HG02588 (cell line): ENCODE measurements around the gene CFAP251.
"Not testable (repeated sequence)": the region's sequence is repeated elsewhere in the genome, so short reads cannot be mapped to it uniquely, and the experiment has no call there.

ENCODE experiments used
- ATAC-seq: cut with Tn5 transposase; IDR thresholded peaks from one replicate; pipeline ENCODE4 v1.9.1; 2021; ENCODE audit warnings: mild to moderate bottlenecking, moderate library complexity; ENCODE audit not compliant: unreplicated experiment

The CFAP251 gene

DNA sequence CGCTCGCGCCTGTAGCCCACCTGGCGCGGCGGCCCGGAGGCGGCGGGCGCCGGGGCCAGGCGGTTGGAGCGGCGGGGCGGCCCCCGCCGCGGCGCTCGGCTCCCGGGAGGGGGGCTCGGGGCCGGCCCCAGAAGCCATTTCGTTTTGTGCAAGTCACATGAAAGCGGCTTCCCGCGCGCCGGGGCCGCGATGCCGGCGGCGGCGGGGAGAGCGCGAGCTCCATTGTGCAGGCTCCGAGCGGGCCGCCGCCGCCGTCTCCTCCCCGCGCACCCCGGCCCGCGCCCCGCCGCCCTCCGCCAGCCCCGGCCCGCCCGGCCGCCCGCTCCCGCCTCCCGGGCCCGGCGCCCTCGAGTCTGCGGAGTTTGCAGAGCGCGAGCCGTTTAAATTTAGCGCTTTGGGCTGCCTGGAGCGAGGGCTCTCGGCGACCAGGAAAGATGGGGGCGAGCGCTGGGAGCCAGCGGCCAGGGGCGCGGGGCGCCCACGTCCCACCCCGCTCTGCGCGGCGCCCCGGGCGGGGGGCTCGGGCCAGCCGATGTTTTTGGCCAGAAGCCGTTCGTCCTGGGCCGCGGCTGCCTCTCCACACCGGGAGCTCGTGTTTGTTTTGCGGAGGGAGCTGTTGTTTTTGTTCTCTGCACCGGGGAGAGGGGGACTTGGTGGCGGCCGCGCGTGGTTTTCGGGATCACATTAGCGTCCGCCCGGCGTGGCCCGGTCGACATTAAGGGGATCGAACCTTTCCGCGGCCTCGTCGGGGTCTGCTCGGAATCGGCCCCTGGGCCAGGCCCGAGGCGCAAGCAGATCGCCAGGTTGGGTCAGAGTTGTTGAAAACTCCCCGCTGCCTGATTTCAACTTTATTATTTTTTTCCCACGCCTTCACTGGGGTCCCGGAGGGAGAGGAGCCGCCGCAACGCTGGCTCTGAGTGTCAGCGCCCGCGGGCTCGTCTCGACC is 104.3 kb downstream of the CFAP251 start:
- ATAC-seq = peak; percentile 29

DNA sequence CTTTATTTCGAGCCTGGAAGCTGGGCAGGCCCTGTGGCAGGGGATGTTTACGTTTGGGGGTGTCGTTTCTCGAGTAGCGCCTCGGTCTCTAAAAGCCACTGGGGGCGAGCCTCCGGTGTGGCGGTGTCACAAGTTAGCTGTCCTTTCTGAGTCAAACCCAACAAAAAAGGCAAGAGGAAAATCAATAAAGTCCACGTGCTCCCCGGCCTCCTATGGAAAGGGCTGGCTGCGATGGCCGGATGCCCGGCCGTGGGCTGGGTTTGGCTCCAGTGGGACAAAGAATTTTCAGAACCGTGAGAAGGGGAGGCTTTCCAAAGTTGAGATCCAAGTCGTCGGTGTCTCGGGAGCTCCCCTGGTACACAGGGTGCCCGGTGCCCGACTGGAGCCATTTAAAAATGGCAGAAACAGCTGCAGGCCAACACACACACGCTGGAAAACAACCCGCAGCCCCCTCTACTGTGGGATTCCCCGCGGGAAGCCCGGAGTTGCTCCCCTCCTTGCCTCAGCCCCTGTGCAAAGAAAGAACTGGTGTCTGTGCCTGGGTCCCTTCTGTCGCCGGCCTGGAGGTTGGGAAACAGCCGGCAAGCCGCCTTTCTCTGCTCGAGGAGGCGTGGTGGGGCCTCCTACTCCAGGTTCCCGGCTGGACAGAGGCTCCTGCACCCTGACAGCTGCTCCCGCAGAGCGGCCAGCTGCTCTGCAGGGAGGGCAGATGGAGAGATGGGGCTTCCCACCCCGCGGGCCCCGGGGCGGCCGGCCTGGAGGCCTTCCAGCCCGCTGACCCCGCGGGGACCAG is 105.1 kb downstream of the CFAP251 start:
- no peak for ATAC-seq

DNA sequence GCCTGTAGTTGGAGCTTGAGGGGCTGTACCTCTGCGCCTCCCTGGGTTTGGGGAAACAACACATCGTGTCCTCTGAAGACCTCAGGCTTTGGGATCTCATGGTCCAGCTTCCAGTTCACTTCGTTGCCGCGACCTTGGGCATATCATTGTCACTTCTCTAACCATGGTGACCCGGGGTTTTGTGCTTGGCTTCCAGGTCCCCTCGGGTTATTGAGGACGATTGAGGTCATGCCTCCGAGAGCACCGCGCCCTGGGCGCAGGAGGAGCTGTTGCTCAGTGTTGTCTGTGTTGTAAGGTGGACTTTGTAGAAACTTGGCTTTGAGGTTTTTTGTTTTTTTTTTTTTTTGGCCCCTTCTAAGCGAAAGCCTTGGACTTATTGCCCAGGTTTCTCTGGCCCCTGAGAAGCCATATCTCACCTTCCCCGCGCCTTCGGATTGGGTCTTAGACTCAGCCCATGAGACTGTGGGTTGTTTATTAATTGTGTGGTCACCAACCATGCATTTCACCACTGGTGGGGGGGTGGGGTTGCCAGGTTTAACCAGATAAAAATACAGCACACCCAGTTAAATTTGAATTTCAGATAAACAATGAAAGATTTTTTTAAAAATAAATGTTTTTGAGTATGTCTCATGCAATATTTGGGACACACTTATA is 105.9 kb downstream of the CFAP251 start:
- no peak for ATAC-seq

DNA sequence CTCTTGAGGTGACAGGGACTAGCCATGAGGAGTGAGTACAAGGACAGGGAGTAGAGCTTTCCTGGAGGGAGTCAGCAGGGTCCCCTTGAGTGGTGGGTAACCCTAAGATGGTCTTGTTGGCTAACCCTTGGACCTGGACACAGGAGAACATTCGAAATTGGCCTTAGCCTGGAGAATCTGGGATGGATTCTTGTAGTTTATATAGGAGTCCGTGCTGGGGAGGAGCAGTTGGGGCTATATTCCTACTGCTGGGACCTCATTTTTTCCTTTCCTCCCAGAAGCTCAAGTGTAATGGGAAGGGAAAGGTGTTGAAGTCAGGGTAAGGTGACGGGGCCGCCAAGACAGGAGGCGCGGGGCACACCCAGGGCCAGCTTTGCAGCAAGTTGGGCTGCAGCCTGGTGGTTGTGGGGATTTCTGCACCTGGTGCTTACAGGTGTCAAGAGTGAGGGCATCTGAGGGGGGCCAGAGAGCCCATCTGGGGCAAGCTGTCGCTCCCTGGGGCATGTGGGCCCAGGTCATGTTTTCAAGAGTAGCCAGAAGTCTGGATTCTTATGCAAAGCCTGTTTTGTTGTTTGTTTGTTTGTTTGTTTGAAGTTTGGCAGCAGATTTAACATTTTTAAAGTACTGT is 108.4 kb downstream of the CFAP251 start:
- no peak for ATAC-seq

DNA sequence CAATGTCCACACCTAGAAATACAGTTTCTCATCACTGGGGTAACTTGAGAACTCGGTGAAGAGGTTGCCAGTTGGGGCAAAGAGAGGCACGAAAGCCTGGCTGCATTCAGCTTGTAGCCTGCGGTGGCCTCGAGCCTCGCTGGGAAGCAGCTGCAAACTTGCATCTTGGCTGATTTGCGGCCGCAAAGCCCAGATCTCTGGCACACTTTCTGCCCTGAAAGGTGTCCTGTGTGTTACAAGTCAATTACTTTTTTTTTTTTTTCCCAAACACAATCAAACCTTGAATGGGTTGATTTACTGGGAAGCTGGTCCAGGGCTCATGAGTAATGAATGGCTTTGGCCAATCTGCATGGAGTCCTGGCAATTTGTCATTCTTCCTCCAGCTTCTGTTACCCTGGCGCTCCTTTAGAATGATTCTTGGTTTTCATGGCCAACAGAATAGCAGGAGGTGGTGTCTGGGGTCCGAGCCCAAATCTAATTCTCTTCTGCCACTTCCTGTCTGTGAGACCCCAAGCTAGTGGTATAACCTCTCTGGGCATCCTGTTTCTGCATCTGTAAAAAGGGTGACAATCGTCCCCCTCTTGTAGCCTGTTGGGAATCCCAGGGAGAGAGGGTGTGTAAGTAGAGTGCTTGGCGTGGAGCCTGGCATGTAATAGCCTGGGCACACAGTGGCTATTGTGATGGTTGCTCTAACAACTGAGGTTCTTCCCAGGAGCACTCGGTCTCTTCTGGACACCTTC is 109.9 kb downstream of the CFAP251 start:
- no peak for ATAC-seq

DNA sequence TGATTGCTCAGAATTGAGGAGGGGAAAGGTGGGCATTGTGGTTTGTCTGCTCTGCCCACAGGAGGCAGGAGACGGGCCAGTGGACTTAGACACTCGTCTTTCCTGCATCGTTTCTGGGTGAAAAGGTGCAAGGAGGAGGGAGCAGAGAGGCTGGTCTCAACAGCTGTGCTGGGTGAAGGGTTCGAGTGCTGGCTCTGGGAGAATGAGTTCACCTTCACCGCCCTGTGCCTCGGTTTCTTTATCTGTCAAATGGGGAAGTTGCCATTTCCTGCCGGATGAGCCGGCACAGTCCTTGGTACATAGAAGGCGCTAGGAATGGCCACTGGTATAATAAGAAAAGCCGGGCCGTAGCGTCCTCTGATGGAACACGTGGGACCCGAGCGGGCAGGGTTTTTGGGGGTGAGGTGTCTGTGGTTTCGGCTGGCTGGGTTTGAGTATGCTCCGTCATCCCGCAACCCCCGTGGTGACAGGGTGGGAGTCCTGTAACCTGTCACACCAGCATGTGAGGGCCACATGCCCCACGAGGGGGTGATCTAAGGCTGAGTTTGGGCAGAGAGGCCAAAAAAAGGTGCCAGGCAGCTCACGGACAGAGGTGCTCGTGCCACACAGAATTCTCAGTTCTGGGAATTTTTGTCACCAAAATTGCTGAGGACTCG is 110.6 kb downstream of the CFAP251 start:
- no peak for ATAC-seq

DNA sequence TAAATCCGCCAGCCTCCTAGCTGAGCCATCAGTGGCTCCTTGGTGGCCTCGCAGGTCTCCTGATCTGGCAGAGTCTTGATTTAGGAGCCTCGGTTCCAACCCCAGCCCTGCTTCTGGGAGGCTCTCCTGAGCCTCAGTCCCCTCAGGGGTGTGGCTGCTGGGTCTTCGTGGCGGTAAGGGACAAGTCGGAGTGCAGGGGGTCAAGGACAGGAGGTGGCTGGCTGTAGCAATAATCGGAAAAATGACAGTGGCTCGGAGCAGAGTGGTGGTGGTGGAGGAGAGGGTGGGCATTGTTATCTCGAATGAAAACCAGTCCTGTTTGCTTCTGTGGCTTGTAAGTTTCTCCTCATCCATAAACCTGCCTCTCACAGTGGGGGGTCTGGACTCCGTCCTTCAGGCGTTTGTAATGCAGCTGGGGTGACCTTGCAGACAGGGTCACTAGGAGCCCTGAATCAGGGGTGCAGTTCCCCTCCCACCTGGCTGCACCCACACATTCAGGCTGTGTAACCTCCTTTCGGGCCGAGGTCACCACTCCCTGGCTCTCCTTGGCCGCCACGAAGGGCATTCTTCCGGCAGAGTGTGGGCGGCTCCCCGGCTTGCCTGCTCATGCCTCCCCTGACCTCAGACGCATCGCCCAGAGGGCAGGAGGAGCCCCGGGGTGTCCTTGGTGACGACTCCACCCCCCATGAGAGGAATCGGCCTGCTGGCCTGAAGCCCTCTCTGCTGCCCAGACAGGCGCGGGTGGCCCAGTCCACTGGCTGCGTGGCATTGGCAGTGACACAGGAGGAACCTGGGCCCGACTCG is 111.4 kb downstream of the CFAP251 start:
- ATAC-seq = no peak

DNA sequence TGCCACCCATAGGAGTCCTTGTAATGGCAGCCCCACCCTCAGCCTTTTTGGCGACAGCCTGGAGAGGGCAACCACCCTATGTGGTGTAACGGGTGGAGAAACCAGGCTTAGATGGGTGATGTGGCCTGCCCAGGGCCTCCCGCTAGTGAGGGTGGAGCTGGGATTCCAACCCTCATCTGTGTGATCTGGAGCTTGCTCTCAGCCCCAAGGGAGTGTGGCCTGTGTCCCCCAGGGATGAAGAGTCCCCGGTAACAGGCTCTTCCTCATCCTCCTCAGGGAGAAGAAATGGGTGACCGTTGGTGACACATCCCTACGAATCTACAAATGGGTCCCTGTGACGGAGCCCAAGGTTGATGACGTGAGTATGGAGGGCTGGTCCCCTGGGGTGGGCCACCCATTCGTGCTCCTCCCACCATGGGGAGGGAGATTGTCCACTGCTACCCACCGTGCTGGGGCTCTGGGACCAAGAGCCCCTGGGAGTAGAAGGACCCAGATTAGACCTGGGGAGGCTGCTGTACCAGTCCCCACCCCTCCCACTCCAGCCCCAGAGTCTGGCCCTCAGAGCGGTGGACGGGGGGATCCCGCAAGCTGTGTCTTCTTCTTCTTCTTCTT is 112.1 kb downstream of the CFAP251 start:
- ATAC-seq = no peak

DNA sequence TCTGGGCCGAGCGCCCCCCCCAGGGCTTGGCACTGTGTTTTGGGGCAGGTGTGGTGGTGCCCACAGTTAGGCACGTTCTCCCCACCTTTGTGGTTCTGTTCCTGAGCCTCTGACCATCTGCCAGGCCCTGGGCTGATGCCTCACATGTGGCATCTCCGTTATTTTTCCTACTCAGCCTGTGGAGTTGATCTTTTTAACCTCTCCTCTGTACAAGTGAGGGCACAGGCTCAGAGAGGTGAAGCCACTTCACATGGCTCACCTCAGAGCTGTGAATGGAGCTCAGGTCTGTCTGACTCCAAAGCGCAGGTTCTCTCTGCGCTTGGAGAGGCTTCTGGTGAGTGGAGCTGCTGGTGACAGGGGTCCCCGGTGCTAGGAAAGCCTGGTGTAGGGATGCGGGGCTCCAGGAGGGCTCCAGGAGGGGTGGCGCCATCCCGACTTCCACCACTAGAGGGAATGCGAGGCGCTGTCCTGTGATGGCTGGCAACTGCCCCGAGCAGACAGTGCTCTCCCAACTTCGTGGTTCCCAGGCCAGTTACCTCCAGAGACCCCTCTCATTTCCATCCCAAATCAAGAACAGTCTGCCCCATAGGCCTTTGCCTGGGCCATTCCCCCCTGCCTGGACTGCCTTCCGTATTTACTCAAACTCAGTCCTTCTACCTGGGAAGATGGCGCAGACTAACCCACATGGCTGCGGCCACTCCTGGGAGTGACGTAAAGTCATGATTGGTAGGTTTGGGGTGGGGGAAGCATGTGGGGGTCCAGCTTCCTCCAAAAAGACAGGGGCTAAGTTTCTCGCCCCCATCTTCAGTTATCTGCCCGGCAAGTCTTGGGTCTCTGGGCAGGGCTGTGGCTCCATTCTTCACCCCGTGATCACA is 113.2 kb downstream of the CFAP251 start:
- ATAC-seq = no peak

DNA sequence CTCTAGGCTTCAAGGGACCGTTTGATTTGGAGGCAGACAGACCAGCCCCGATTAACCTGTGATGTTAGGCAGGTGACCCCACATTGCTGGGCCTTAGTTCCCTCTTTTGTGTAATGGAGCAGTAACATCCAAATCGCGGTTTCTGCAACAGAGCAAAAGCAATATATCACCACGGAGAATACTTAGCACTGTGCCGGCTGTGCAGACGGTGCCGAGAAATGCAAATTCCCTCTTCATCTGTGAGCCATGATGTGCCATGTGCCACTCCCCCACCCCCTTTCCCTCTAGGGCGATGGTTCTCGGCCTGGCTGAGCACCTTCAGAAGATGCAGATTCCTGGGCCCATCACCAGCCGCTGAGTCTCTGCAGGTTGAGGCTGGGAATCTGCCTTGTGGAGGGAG is 114.2 kb downstream of the CFAP251 start:
- ATAC-seq = no peak

DNA sequence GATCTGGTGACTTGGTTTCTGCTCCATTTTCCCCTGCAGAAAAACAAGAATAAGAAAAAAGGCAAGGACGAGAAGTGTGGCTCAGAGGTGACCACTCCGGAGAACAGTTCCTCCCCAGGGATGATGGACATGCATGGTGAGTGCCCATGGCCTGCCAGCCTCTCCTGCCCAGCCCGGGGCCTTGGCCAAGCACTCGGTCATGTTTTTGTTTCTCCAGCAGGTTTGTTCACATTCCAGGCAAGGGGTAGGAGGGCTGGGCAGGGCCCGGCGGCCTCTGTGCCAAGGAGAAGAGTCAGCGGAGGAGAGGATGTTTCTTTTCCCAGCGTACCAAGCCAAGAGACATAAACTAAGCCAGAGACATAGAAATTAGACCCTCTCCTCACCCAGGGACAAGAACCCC is 116.9 kb downstream of the CFAP251 start:
- no peak for ATAC-seq

DNA sequence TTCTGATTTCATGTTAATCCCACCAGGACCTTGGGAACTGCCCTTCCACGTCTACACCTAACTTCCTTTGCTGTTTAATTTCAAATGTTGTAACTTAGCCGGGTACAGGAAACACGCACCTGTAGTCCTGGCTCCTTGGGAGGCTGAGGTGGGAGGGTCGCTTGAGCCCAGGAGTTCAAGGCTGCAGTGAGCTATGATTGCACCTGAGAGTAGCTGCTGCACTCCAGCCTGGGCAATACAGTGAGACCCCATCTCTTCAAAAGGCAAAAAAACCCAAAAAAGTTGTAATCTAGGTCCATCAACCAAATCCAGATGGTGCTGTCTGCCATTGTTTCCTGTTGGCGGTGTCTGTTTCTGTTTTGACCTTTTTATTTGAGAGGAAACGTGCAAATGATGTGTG is 117.8 kb downstream of the CFAP251 start:
- ATAC-seq = no peak

DNA sequence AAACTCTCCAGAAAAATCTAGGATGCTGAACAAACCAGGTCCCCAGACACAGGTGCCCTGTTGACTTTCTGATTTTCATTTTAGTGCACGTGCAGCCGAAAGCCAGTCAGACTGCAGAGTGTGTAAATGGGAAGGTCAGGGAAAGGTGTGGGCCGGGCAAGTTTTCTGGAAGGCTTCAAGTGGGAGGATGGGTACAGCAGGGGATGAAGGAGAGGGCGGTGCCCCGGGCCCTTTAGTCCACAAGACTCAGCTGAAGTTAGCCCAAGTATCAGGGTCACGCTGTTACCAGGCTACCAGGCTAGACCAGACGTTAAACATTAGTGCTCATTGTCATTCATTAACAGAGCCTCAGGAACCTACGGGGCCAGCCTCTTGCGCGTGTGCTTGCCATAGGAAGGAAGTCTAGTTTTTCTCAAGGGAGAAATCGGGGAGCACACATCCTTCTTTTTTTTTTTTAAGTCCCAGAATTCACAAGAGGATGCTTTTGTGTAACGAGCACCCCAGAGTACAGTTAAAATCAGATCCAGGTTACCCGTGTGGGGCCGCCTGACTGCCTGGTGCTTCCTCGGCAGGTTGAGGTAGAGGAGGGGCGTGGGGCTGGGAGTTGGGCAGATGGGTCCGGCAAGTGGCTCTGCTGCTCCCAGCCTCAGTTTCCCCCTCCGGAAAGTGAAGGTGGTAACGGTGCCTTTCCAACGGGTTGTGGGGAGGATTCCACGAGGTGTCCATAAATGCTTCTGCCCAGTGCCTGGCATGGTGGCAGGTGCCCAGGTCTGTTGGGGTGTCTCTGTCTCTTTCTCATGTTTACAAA is 122.4 kb downstream of the CFAP251 start:
- ATAC-seq = no peak

DNA sequence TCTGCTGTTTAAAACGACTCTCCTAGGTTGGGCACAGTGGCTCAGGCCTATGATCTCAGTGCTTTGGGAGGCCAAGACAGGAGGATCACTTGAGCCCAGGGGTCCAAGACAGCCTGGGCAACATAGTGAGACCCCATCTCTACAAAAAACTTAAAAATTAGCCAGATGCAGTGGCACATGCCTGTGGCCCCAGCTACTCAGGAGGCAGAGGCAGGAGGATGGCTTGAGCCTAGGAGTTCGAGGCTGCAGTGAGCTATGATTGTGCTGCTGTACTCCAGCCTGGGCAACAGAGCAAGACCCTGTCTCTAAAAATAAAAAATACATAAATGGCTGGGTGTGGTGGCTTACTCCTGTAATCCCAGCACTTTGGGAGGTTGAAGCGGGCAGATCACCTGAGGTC is 123.1 kb downstream of the CFAP251 start:
- not testable (repeated sequence) for ATAC-seq

DNA sequence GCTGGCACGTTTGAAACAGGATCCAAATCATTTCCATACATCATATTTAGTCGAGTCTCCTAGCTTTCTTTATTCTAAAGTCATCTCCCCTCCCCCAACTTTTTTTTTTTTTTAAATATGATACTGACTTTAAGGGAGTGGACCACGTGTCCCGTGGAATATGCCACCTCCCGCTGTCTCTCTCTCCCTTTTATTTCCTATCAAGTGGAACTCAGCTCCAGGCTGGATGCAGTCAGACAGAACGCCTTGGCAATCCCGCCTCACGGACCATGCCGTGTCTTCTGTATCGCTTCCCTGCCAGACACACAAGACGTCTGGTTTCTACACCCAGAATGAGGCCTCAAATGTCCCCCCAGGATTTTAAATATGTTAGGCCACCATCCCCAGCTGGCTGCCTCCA is 124.5 kb downstream of the CFAP251 start:
- ATAC-seq = no peak

DNA sequence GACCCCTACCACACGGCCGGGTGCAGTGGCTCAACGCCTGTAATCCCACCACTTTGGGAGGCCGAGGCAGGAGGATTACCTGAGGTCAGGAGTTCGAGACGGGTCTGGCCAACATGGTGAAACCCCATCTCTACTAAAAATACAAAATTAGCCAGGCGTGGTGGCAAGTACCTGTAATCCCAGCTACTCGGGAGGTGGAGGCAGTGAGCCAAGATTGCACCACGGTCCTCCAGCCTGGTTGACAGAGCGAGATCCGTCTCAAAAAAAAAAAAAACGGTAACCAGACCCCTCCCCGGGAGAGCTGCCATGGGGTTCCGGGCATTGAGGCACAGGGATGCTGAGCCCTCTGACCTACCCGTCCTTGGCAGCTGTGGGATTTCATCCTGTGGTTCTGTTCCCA is 125.1 kb downstream of the CFAP251 start:
- ATAC-seq = no peak

DNA sequence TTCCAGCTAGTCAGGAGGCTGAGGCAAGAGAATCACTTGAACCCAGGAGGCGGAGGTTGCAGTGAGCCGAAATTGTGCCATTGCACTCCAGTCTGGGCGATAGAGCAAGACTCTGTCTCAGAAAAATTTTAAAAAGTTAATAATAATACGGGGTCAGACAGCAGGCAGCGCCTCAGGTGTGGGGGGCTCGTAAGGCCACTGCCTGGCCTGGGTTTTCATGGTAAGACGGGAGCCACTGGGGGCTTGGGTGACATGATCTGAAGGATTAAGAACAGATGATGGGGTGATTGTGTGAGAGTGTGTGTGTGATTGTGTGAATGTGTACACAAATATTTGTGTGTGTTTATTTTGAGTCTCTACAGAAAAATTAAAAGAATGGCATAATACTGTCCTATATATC is 126.9 kb downstream of the CFAP251 start:
- no peak for ATAC-seq
